Neural cell (in vitro differentiated cells): ENCODE results near the gene UCKL1.

Source experiments
- CTCF ChIP-seq: fragments of 450-650 bp; IDR thresholded peaks from 2 replicates; pipeline ENCODE4 v1.5.1; 2014; ENCODE audit warnings: antibody characterized with exemption, mild to moderate bottlenecking, moderate library complexity; ENCODE audit not compliant: poor library complexity, severe bottlenecking
- EP300 ChIP-seq: fragments of 450-650 bp; conservative IDR thresholded peaks from 2 replicates; pipeline ENCODE4 v1.6.1; 2014; ENCODE audit warnings: antibody characterized with exemption, mild to moderate bottlenecking, moderate library complexity; ENCODE audit not compliant: poor library complexity, severe bottlenecking
- EZH2 ChIP-seq: fragments of 200-600, 300-800 bp; shearing (Covaris generic), sonication (generic); IDR thresholded peaks from 2 replicates; pipeline ENCODE4 v1.6.1; 2014; ENCODE audit warnings: antibody characterized with exemption, low read length, borderline replicate concordance, mild to moderate bottlenecking; ENCODE audit not compliant: insufficient read depth, poor library complexity, severe bottlenecking
- MXI1 ChIP-seq: fragments of 450-650 bp; conservative IDR thresholded peaks from 2 replicates; pipeline ENCODE4 v1.6.1; 2014; ENCODE audit warnings: antibody characterized with exemption, mild to moderate bottlenecking; ENCODE audit not compliant: poor library complexity, severe bottlenecking
- POLR2AphosphoS5 ChIP-seq: IDR thresholded peaks from 2 replicates; pipeline ENCODE4 v1.6.1; 2012
- RAD21 ChIP-seq: fragments of 450-650 bp; conservative IDR thresholded peaks from 2 replicates; pipeline ENCODE4 v1.6.1; 2014; ENCODE audit warnings: antibody characterized with exemption, mild to moderate bottlenecking, moderate library complexity
- SMC3 ChIP-seq: fragments of 450-650 bp; conservative IDR thresholded peaks from 2 replicates; pipeline ENCODE4 v1.6.1; 2014; ENCODE audit warnings: antibody characterized with exemption, mild to moderate bottlenecking, moderate library complexity; ENCODE audit not compliant: poor library complexity
- TAF1 ChIP-seq: IDR thresholded peaks from 2 replicates; pipeline ENCODE4 v1.6.1; 2012; ENCODE audit warnings: low read depth
- TF ChIP-seq, protein P1 (sequence below): IDR thresholded peaks from 2 replicates; pipeline ENCODE4 v1.6.1; 2012; ENCODE audit warnings: borderline replicate concordance

GRCh38 chr20:64003960-64004725 lies 47.9 kb upstream of the UCKL1 start:
- no peak for TF ChIP-seq CTCF
- no peak for TF ChIP-seq EZH2
- TF ChIP-seq SMC3, result no peak
- no peak for TF ChIP-seq EP300
- TF ChIP-seq, protein P1, sequence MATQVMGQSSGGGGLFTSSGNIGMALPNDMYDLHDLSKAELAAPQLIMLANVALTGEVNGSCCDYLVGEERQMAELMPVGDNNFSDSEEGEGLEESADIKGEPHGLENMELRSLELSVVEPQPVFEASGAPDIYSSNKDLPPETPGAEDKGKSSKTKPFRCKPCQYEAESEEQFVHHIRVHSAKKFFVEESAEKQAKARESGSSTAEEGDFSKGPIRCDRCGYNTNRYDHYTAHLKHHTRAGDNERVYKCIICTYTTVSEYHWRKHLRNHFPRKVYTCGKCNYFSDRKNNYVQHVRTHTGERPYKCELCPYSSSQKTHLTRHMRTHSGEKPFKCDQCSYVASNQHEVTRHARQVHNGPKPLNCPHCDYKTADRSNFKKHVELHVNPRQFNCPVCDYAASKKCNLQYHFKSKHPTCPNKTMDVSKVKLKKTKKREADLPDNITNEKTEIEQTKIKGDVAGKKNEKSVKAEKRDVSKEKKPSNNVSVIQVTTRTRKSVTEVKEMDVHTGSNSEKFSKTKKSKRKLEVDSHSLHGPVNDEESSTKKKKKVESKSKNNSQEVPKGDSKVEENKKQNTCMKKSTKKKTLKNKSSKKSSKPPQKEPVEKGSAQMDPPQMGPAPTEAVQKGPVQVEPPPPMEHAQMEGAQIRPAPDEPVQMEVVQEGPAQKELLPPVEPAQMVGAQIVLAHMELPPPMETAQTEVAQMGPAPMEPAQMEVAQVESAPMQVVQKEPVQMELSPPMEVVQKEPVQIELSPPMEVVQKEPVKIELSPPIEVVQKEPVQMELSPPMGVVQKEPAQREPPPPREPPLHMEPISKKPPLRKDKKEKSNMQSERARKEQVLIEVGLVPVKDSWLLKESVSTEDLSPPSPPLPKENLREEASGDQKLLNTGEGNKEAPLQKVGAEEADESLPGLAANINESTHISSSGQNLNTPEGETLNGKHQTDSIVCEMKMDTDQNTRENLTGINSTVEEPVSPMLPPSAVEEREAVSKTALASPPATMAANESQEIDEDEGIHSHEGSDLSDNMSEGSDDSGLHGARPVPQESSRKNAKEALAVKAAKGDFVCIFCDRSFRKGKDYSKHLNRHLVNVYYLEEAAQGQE, result no peak
- no peak for TF ChIP-seq POLR2AphosphoS5
- TF ChIP-seq TAF1, result no peak
- TF ChIP-seq RAD21, result no peak
- no peak for TF ChIP-seq MXI1
